ENCODE measurements around the gene ADGRF1.

- TF ChIP-seq, protein P1, sequence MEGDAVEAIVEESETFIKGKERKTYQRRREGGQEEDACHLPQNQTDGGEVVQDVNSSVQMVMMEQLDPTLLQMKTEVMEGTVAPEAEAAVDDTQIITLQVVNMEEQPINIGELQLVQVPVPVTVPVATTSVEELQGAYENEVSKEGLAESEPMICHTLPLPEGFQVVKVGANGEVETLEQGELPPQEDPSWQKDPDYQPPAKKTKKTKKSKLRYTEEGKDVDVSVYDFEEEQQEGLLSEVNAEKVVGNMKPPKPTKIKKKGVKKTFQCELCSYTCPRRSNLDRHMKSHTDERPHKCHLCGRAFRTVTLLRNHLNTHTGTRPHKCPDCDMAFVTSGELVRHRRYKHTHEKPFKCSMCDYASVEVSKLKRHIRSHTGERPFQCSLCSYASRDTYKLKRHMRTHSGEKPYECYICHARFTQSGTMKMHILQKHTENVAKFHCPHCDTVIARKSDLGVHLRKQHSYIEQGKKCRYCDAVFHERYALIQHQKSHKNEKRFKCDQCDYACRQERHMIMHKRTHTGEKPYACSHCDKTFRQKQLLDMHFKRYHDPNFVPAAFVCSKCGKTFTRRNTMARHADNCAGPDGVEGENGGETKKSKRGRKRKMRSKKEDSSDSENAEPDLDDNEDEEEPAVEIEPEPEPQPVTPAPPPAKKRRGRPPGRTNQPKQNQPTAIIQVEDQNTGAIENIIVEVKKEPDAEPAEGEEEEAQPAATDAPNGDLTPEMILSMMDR (IDR thresholded peaks at IDR 0.05) = no peak
- no peak for TF ChIP-seq POLR2A (IDR thresholded peaks at IDR 0.05)
Observed at GRCh38 chr6:47071681-47072080, 29.5 kb upstream of the ADGRF1 start.
